HFFc6 (cell line): ENCODE data around the gene SARDH. TPM values are rescaled to one million over a fixed set of nuclear protein-coding genes. Genes with fewer than 3 reads are reported as not detected.

Experiments
- DNase-seq: peaks from one replicate; pipeline ENCODE4 v3.0.0-alpha.2; 2018
- H3K27ac Mint-ChIP-seq: 2 replicates; pipeline ENCODE4 v1.8.0; 2020; ENCODE audit warnings: mild to moderate bottlenecking, mixed read lengths
- H3K27me3 Mint-ChIP-seq: 2 replicates; pipeline ENCODE4 v1.8.0; 2021; ENCODE audit warnings: mild to moderate bottlenecking, moderate library complexity, mixed read lengths; ENCODE audit not compliant: insufficient read depth
- H3K36me3 Mint-ChIP-seq: 2 replicates; pipeline ENCODE4 v1.8.0; 2021; ENCODE audit warnings: low read depth, mixed read lengths
- H3K4me1 Mint-ChIP-seq: 2 replicates; pipeline ENCODE4 v1.8.0; 2020; ENCODE audit warnings: low read depth, mixed read lengths
- H3K4me3 Mint-ChIP-seq: 2 replicates; pipeline ENCODE4 v1.8.0; 2020; ENCODE audit warnings: mild to moderate bottlenecking, moderate library complexity, mixed read lengths
- H3K9me3 Mint-ChIP-seq: 2 replicates; pipeline ENCODE4 v1.8.0; 2020; ENCODE audit warnings: mild to moderate bottlenecking, mixed read lengths
- total RNA-seq, 6 experiments: library from RNA; stranded (reverse); fragmentation: NEBNext Ultra II Directional; extraction: Animal tissue kit (Norgen Biotek cat#: 25700); gene quantifications; 2 replicates in 1 of 6; 3 replicates in 5 of 6; pipeline ENCODE4 v1.2.3, GENCODE V29; 2021
- TF ChIP-seq, protein P1 (sequence below): fragments of 200-600 bp; sonication (generic); IDR thresholded peaks from 2 replicates; pipeline ENCODE4 v1.5.0; 2021; ENCODE audit warnings: antibody characterized with exemption, mild to moderate bottlenecking

SARDH gene
- total RNA-seq, 6 experiments from 2014 or later, result 0.24 to 5.1 (median 4.1) TPM

DNA sequence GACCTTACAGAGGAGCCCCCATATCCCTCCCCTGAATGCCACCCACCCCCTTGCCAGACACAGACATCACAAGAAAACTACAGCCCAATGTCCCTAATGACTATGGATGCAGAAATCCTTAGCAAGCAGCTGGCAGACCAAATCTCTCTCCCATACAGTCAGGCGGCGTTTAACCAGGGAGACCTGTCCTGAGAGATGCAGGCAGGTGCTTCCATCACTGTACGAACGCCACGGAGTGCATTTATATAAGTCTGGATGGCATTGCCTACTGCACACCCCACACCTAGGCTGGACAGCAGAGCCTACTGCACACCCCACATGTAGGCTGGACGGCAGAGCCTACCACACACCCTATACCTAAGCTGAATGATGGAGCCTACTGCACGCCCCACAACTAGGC lies 34.4 kb upstream of the SARDH start:
- peaks cover 2% of the 10 kb centered on the region; the same call in 1 of the 2 replicates for H3K27me3 Mint-ChIP-seq
- TF ChIP-seq, protein P1, sequence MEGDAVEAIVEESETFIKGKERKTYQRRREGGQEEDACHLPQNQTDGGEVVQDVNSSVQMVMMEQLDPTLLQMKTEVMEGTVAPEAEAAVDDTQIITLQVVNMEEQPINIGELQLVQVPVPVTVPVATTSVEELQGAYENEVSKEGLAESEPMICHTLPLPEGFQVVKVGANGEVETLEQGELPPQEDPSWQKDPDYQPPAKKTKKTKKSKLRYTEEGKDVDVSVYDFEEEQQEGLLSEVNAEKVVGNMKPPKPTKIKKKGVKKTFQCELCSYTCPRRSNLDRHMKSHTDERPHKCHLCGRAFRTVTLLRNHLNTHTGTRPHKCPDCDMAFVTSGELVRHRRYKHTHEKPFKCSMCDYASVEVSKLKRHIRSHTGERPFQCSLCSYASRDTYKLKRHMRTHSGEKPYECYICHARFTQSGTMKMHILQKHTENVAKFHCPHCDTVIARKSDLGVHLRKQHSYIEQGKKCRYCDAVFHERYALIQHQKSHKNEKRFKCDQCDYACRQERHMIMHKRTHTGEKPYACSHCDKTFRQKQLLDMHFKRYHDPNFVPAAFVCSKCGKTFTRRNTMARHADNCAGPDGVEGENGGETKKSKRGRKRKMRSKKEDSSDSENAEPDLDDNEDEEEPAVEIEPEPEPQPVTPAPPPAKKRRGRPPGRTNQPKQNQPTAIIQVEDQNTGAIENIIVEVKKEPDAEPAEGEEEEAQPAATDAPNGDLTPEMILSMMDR, result no peak
- H3K4me3 Mint-ChIP-seq, result no peak overlapping the region
- no peak overlapping the region for H3K27ac Mint-ChIP-seq
- no peaks in the 10 kb centered on the region for H3K4me1 Mint-ChIP-seq
- H3K9me3 Mint-ChIP-seq, result peaks cover 18% of the 10 kb centered on the region
- no peak for DNase-seq
- H3K36me3 Mint-ChIP-seq, result peaks cover 40% of the 10 kb centered on the region

DNA sequence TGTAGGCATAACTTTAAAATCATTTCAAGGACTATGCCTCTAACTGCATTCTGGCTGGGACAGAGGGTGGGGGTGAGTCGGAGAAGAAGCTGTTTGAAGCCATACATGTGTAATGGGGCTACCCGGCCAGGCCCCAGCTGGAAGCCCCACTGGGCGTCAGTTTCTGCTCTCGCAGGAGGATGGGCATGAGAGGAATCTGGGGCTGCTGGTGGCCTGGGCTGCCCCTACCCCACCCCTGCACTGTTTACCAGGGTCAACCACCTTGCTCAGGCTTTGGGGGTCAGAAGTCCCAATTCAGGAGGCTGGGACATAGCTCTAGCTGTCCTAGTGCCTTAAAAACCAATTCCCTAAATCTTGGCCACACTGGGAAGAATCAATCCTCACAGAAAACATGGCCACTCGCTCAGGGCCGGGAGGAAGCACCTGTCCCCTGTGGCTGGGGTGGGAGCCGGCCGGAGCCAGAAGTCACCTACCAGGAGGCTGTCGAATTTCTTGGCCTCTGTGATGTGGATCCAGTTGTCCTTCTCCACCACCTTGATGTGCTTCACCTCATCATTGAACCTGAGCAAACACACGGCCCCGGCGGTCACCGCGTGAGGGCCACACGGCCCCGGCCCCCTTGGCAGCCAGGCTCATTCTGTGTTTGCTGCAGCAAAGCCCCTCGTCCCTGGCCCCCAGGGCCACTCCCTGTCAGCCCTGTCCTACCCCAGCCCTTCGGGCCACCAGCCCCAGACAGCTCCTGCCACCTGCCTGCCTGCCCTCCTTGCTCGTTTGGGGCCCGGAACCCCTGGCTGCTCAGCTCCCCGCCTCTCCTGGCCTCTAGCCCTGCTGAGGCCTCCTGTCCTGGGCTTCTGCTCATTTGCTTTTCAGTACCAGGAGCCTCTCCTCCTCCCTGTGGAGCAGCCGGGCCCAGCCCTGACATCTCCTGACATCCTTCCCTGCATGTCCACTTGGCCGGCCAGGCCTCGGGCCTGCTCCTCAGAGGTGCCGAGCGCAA lies 33.6 kb upstream of the SARDH start:
- TF ChIP-seq, protein P1, result no peak
- H3K27ac Mint-ChIP-seq, result no peak overlapping the region

DNA sequence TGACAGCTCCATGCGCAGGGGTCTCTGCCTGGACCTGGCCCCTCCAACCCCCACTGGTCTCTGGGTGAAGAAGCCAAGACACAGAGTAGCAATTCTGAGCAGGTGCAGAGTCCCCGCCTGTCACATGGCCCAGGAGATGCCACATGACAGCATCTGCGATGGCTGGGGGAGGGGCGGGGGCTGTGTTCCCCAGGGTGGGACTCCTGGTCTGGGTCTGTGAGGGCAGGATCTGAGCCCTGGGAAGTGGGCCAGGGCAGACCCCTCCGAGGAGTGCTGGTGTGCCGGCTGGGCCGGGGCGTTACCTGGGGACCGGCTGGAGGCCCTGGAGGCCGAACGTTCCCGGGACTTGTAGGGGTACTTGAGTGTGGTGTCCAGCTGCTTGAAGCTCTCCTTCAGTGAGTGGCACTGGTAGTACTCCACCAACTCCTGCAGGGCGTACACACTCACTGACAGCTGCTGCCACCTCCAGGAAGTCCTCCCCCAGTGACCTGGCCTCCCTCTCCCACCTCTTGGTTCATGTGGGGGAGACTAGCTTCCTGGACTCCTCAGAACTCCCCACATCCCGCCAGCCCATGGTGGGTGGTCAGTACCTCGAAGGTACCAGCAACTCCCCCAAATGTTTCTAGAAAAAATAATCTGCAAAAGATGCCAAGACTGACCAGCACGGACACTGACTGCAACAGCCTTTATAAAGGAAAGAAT lies 32.1 kb upstream of the SARDH start:
- no peak for DNase-seq
- H3K27me3 Mint-ChIP-seq, result peaks cover 2% of the 10 kb centered on the region; the same call in 1 of the 2 replicates
- H3K36me3 Mint-ChIP-seq, result peaks cover 58% of the 10 kb centered on the region
- H3K9me3 Mint-ChIP-seq, result peaks cover 28% of the 10 kb centered on the region
- H3K4me3 Mint-ChIP-seq, result no peak overlapping the region
- no peaks in the 10 kb centered on the region for H3K4me1 Mint-ChIP-seq
- H3K27ac Mint-ChIP-seq, result no peak overlapping the region
- TF ChIP-seq, protein P1, result no peak

More for the DNA sequence above, 33.6 kb upstream of the SARDH start:
- Mint-ChIP-seq H3K36me3 (peaks cover 48% of the 10 kb centered on the region), H3K9me3 (peaks cover 26% of the 10 kb centered on the region), H3K27me3 (peaks cover 2% of the 10 kb centered on the region; the same call in 1 of the 2 replicates), H3K4me1 (no peaks in the 10 kb centered on the region), H3K4me3 (no peak overlapping the region)
- no peak for DNase-seq

DNA sequence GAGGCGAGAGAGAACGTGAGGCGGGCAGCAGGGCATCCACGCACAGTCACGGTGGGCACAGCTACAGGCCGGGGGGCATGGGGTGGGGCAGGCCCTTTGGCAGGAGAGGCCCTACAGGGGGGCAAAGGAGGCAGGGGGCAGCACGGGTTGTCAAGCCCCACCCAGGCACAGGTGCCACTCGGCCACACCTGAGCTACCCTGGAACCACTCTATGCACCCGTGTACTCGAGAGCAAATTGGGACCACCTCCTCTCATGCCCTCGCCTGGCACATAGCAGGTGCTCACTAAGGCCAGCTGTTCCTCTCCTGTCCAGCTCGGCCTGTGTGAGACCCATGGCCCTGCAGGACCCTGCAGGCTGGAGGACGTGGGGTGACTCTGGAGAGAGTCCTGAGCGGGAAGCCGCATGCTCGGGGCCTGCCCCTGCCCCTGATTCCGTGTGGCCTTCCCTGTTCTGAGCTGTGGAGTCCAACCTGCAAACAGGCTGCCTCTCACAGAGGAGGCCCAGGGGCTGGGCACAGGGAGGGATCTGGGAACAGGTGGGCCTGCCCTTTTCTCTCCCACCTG lies 31.4 kb upstream of the SARDH start:
- Mint-ChIP-seq H3K27ac (no peak overlapping the region), H3K4me3 (no peak overlapping the region), H3K4me1 (no peaks in the 10 kb centered on the region), H3K9me3 (peaks cover 23% of the 10 kb centered on the region), H3K36me3 (peaks cover 52% of the 10 kb centered on the region), H3K27me3 (peaks cover 2% of the 10 kb centered on the region; the same call in 1 of the 2 replicates)
- TF ChIP-seq, protein P1, result no peak
- no peak for DNase-seq

DNA sequence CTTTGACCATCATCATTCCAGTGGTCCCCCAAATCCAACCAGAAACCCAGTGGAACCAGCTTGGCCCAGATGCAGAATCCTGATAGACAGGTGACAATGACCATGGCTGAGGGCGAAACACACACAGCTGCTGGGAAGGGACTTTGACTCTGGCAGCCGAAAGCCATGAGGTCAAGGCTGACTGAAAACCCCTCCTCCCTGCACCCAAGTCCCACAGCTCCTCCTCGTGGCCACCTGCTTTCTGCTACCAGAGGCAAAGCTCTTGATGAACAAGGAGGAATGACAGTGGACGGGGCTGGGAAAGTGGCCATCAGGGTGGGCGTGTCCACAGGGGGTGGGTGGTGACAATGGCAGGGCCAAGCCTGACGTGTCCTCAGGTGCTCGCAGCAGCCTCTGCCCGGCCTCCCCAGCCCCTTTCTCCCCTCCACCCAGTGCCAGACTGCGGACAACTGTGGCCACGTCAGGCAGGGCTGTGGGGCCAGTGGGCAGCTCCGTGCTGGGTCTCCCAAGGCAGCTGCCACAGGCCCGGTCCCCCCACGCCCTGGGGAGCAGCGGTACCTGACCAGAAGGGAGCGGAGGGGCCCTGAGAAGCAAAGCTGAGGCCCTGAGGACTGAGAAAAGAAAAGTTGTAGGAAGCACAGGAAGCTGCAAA lies 30.8 kb upstream of the SARDH start:
- Mint-ChIP-seq H3K36me3 (peaks cover 47% of the 10 kb centered on the region), H3K4me3 (no peak overlapping the region), H3K27me3 (peaks cover 2% of the 10 kb centered on the region; the same call in 1 of the 2 replicates), H3K4me1 (peaks cover 5% of the 10 kb centered on the region), H3K27ac (no peak overlapping the region), H3K9me3 (peaks cover 20% of the 10 kb centered on the region)
- TF ChIP-seq, protein P1, result no peak; the same call in 1 of the 2 replicates
- DNase-seq, result no peak
